ENCODE data around the gene GPR78. TPM values are rescaled to one million over a fixed set of nuclear protein-coding genes. Genes with fewer than 3 reads are reported as not detected.

Gene GPR78
- polyA plus RNA-seq (2013, experiment 1 of 2), result 0.35 TPM
- polyA plus RNA-seq (2013, experiment 2 of 2), result 0.70 TPM

DNA sequence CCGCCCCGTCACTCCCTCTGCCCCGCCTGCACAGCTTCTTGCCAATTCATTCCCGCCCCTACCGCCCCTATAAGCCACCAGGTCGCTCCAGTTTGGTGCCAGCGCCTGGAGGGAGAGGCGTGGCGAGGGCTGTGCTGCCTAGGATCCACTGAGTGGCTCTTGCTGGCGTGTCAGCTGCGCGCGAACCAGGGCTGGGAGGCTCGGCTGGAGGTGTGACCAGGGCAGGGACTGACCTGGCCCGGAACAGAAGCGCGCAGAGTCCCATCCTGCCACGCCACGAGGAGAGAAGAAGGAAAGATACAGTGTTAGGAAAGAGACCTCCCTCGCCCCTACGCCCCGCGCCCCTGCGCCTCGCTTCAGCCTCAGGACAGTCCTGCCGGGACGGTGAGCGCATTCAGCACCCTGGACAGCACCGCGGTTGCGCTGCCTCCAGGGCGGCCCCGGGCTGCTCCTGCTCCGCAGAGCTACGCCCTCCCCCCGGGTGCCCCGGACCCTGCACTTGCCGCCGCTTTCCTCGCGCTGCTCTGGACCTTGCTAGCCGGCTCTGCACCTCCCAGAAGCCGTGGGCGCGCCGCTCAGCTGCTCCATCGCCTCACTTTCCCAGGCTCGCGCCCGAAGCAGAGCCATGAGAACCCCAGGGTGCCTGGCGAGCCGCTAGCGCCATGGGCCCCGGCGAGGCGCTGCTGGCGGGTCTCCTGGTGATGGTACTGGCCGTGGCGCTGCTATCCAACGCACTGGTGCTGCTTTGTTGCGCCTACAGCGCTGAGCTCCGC, at the start of gene GPR78:
GPR78 (plus strand) TSS at position 72 of the 773 bp plus-strand sequence; CDS start at position 663, 591 bp downstream.
- Histone ChIP-seq H3K36me3 (ENCODE audit: insufficient read depth, low read length) (no peaks in the 10 kb centered on the region), H3K9ac (ENCODE audit: low read depth, low read length) (no peak within 1 kb of the TSS), H3K9me3 (ENCODE audit: insufficient read depth, low read depth, low read length) (no peaks in the 10 kb centered on the region), H3K27me3 (ENCODE audit: insufficient read depth, low read length) (peaks cover 61% of the 10 kb centered on the region), H3K4me3 (ENCODE audit: low read length) (peak within 1 kb of the TSS; percentile 49), H3K4me1 (ENCODE audit: insufficient read depth, low read length) (peaks cover 4% of the 10 kb centered on the region; the same call in 1 of the 2 replicates), H3K27ac (ENCODE audit: low read depth, low read length) (no peak within 1 kb of the TSS; the same call in 1 of the 2 replicates)
- under 1% methylated on average over 63 of the region's 63 CpGs for WGBS

GRCh38 chr4:8532245-8532781, 47.9 kb upstream of the GPR78 start:
- 74% methylated on average over 5 of the region's 5 CpGs for WGBS

GRCh38 chr4:8533274-8533865, 46.8 kb upstream of the GPR78 start:
- Histone ChIP-seq H3K9ac (ENCODE audit: low read depth, low read length) (peak overlapping the region; percentile 65; the same call in 1 of the 2 replicates), H3K36me3 (ENCODE audit: insufficient read depth, low read length) (no peaks in the 10 kb centered on the region), H3K4me1 (ENCODE audit: insufficient read depth, low read length) (peaks cover 22% of the 10 kb centered on the region), H3K4me3 (ENCODE audit: low read length) (no peak overlapping the region), H3K9me3 (ENCODE audit: insufficient read depth, low read depth, low read length) (0 out of 2 replicates have a peak, but pooled peaks cover 10% of the 10 kb centered on the region), H3K27me3 (ENCODE audit: insufficient read depth, low read length) (no peaks in the 10 kb centered on the region), H3K27ac (ENCODE audit: low read depth, low read length) (peak overlapping the region; percentile 84)
- 95% methylated on average over 2 of the region's 2 CpGs for WGBS

More at GRCh38 chr4:8532245-8532781, 47.9 kb upstream of the GPR78 start:
- H3K4me3 ChIP-seq (ENCODE audit: low read length), result no peak overlapping the region
- no peak overlapping the region for H3K9ac ChIP-seq (ENCODE audit: low read depth, low read length)
- H3K36me3 ChIP-seq (ENCODE audit: insufficient read depth, low read length), result no peaks in the 10 kb centered on the region
- H3K27ac ChIP-seq (ENCODE audit: low read depth, low read length), result no peak overlapping the region
- 0 out of 2 replicates have a peak, but pooled peaks cover 10% of the 10 kb centered on the region for H3K9me3 ChIP-seq (ENCODE audit: insufficient read depth, low read depth, low read length)
- peaks cover 22% of the 10 kb centered on the region for H3K4me1 ChIP-seq (ENCODE audit: insufficient read depth, low read length)
- H3K27me3 ChIP-seq (ENCODE audit: insufficient read depth, low read length), result no peaks in the 10 kb centered on the region

DNA sequence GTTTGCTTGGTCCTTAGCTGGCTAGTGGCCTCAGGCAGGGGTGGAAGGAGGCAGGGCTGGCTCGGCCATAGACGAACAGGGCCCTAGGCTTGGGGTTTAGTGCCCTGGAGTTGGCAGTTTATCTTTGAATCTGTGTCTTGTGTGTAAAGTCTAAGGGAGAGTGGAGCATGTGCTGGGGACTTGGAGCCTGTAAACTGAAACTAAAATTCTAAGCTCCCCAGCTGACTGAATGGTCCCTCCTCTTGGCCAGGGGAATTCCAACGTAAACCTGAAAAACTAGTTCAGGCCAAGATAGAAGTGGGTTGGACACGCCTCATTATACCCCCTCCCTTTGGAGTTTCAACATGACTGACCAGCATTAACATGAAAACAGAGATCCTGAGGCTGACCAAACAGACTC, 46.1 kb upstream of the GPR78 start:
- Histone ChIP-seq H3K36me3 (ENCODE audit: insufficient read depth, low read length) (no peaks in the 10 kb centered on the region), H3K4me3 (ENCODE audit: low read length) (peak overlapping the region; percentile 25; the same call in 1 of the 2 replicates), H3K9ac (ENCODE audit: low read depth, low read length) (peak overlapping the region; percentile 65), H3K4me1 (ENCODE audit: insufficient read depth, low read length) (peaks cover 22% of the 10 kb centered on the region), H3K27ac (ENCODE audit: low read depth, low read length) (peak overlapping the region; percentile 84), H3K27me3 (ENCODE audit: insufficient read depth, low read length) (no peaks in the 10 kb centered on the region), H3K9me3 (ENCODE audit: insufficient read depth, low read depth, low read length) (0 out of 2 replicates have a peak, but pooled peaks cover 6% of the 10 kb centered on the region)
- whole genome bisulfite sequencing, result 46% methylated on average over 4 of the region's 4 CpGs

DNA sequence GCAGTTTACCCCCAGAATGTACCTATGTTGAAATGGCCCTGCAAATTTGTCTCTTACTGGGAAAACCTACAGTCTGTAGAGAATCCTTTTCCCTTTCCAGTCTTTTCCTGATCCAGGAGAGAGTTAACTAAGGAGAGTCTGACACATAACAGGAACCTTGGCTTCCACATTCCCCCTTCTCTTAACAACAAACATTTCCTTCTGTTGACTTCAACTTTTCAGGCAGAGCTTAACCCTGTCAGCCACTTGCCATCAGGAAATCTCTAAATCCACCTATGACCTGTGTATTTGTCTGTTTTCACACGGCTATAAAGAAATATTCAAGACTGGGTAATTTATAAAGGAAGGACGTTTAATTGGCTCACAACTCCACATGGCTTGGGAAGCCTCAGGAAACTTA, 45.6 kb upstream of the GPR78 start:
- H3K4me1 ChIP-seq (ENCODE audit: insufficient read depth, low read length), result peaks cover 22% of the 10 kb centered on the region
- H3K9ac ChIP-seq (ENCODE audit: low read depth, low read length), result peak overlapping the region; percentile 32; the same call in 1 of the 2 replicates
- H3K9me3 ChIP-seq (ENCODE audit: insufficient read depth, low read depth, low read length), result 0 out of 2 replicates have a peak, but pooled peaks cover under 1% of the 10 kb centered on the region
- H3K27me3 ChIP-seq (ENCODE audit: insufficient read depth, low read length), result no peaks in the 10 kb centered on the region
- 0 out of 2 replicates have a peak overlapping the region, but pooled peaks have one; percentile 11 for H3K4me3 ChIP-seq (ENCODE audit: low read length)
- H3K27ac ChIP-seq (ENCODE audit: low read depth, low read length), result peak overlapping the region; percentile 76
- 83% methylated on average over 2 of the region's 2 CpGs for WGBS
- no peaks in the 10 kb centered on the region for H3K36me3 ChIP-seq (ENCODE audit: insufficient read depth, low read length)

GRCh38 chr4:8536467-8536866, 43.7 kb upstream of the GPR78 start:
- Histone ChIP-seq H3K27ac (ENCODE audit: low read depth, low read length) (no peak overlapping the region), H3K27me3 (ENCODE audit: insufficient read depth, low read length) (no peaks in the 10 kb centered on the region), H3K9ac (ENCODE audit: low read depth, low read length) (no peak overlapping the region), H3K4me1 (ENCODE audit: insufficient read depth, low read length) (peaks cover 22% of the 10 kb centered on the region), H3K36me3 (ENCODE audit: insufficient read depth, low read length) (no peaks in the 10 kb centered on the region), H3K4me3 (ENCODE audit: low read length) (no peak overlapping the region), H3K9me3 (ENCODE audit: insufficient read depth, low read depth, low read length) (no peaks in the 10 kb centered on the region)
- 92% methylated on average over 7 of the region's 7 CpGs for WGBS

- 86% methylated on average over 9 of the region's 9 CpGs for WGBS
- H3K9me3 ChIP-seq (ENCODE audit: insufficient read depth, low read depth, low read length), result no peaks in the 10 kb centered on the region
- no peak overlapping the region for H3K27ac ChIP-seq (ENCODE audit: low read depth, low read length)
- no peaks in the 10 kb centered on the region for H3K27me3 ChIP-seq (ENCODE audit: insufficient read depth, low read length)
- no peak overlapping the region for H3K4me3 ChIP-seq (ENCODE audit: low read length)
- peaks cover 22% of the 10 kb centered on the region for H3K4me1 ChIP-seq (ENCODE audit: insufficient read depth, low read length)
- H3K9ac ChIP-seq (ENCODE audit: low read depth, low read length), result no peak overlapping the region
- no peaks in the 10 kb centered on the region for H3K36me3 ChIP-seq (ENCODE audit: insufficient read depth, low read length)
Observed at GRCh38 chr4:8537041-8537461, 43.1 kb upstream of the GPR78 start.

DNA sequence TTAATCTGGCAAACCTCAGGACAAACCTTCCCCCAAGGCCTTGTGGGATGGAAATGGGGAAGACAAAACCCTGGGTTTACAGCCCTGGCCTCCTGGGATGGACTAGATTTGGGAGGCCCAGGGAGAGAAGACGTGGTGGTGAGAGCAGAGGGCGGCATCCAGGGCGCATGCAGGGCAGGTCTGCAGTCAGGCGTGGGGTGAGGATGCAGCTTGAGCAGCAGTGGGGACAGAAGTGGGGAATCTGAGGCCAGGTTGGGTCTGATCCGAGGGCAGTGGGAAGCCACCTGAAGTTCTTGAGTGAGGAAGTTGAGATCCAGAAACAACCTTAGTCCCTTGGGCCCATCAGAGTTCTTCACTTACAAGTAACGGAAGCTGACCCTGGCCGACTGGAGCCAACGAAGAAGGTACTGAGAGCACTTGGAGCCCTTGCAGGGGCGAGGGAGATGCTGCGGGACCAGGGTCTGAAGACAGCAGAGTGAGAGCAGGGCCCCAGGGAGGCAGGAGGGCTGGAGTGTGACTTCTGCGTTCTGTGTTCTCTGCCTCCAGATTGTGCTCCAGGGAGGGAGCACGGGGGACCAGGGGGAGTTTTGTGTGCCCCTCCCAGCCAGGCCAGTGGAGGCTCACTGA, 42.0 kb upstream of the GPR78 start:
- 93% methylated on average over 12 of the region's 12 CpGs for WGBS
- no peak overlapping the region for H3K27ac ChIP-seq (ENCODE audit: low read depth, low read length)
- no peak overlapping the region for H3K9ac ChIP-seq (ENCODE audit: low read depth, low read length)
- H3K27me3 ChIP-seq (ENCODE audit: insufficient read depth, low read length), result no peaks in the 10 kb centered on the region
- H3K4me3 ChIP-seq (ENCODE audit: low read length), result no peak overlapping the region
- no peaks in the 10 kb centered on the region for H3K36me3 ChIP-seq (ENCODE audit: insufficient read depth, low read length)
- no peaks in the 10 kb centered on the region for H3K9me3 ChIP-seq (ENCODE audit: insufficient read depth, low read depth, low read length)
- H3K4me1 ChIP-seq (ENCODE audit: insufficient read depth, low read length), result peaks cover 20% of the 10 kb centered on the region

GRCh38 chr4:8538703-8539567, 41.3 kb upstream of the GPR78 start:
- H3K27ac ChIP-seq (ENCODE audit: low read depth, low read length), result no peak overlapping the region
- no peaks in the 10 kb centered on the region for H3K9me3 ChIP-seq (ENCODE audit: insufficient read depth, low read depth, low read length)
- H3K9ac ChIP-seq (ENCODE audit: low read depth, low read length), result no peak overlapping the region
- H3K4me3 ChIP-seq (ENCODE audit: low read length), result no peak overlapping the region
- H3K4me1 ChIP-seq (ENCODE audit: insufficient read depth, low read length), result peaks cover 12% of the 10 kb centered on the region
- H3K27me3 ChIP-seq (ENCODE audit: insufficient read depth, low read length), result no peaks in the 10 kb centered on the region
- H3K36me3 ChIP-seq (ENCODE audit: insufficient read depth, low read length), result no peaks in the 10 kb centered on the region
- 81% methylated on average over 15 of the region's 15 CpGs for WGBS

- Histone ChIP-seq H3K4me1 (ENCODE audit: insufficient read depth, low read length) (peaks cover 5% of the 10 kb centered on the region), H3K4me3 (ENCODE audit: low read length) (no peak overlapping the region), H3K9ac (ENCODE audit: low read depth, low read length) (no peak overlapping the region), H3K27ac (ENCODE audit: low read depth, low read length) (no peak overlapping the region), H3K9me3 (ENCODE audit: insufficient read depth, low read depth, low read length) (no peaks in the 10 kb centered on the region), H3K36me3 (ENCODE audit: insufficient read depth, low read length) (no peaks in the 10 kb centered on the region), H3K27me3 (ENCODE audit: insufficient read depth, low read length) (no peaks in the 10 kb centered on the region)
- 90% methylated on average over 5 of the region's 5 CpGs for WGBS
Observed at GRCh38 chr4:8539661-8540060, 40.5 kb upstream of the GPR78 start.
